Glutamatergic neuron (in vitro differentiated cells): Measurements from ENCODE around the gene TRIM67. TPM values are rescaled to one million over a fixed set of nuclear protein-coding genes. Genes with fewer than 3 reads are reported as not detected.

Source experiments
- DNase-seq: peaks from one replicate; pipeline ENCODE4 v3.0.0; 2022
- H3K27ac Mint-ChIP-seq: one replicate; pipeline ENCODE4 v1.8.0; 2020; ENCODE audit warnings: mild to moderate bottlenecking, mixed read lengths, inconsistent platforms; ENCODE audit not compliant: unreplicated experiment
- H3K27me3 Mint-ChIP-seq: one replicate; pipeline ENCODE4 v1.8.0; 2020; ENCODE audit warnings: mild to moderate bottlenecking, moderate library complexity, mixed read lengths, inconsistent platforms; ENCODE audit not compliant: unreplicated experiment
- H3K36me3 Mint-ChIP-seq: one replicate; pipeline ENCODE4 v1.8.0; 2020; ENCODE audit warnings: mild to moderate bottlenecking, mixed read lengths, inconsistent platforms; ENCODE audit not compliant: unreplicated experiment
- H3K4me1 Mint-ChIP-seq: one replicate; pipeline ENCODE4 v1.8.0; 2020; ENCODE audit warnings: mild to moderate bottlenecking, low read depth, mixed read lengths, inconsistent platforms; ENCODE audit not compliant: unreplicated experiment
- H3K4me3 Mint-ChIP-seq: one replicate; pipeline ENCODE4 v1.8.0; 2020; ENCODE audit warnings: mild to moderate bottlenecking, mixed read lengths, inconsistent platforms; ENCODE audit not compliant: unreplicated experiment
- H3K9me3 Mint-ChIP-seq: one replicate; pipeline ENCODE4 v1.8.0; 2020; ENCODE audit warnings: mild to moderate bottlenecking, moderate library complexity, mixed read lengths, inconsistent platforms; ENCODE audit not compliant: unreplicated experiment
- total RNA-seq: library from RNA; stranded (reverse); fragmentation: NEBNext Ultra II Directional; extraction: Animal tissue kit (Norgen Biotek cat#: 25700); gene quantifications from one replicate; pipeline ENCODE4 v1.2.1, GENCODE V29; 2021; ENCODE audit not compliant: unreplicated experiment
- TF ChIP-seq, protein P1 (sequence below): fragments of 200-600 bp; sonication (generic); IDR thresholded peaks from one replicate; pipeline ENCODE4 v1.5.0; 2021; ENCODE audit not compliant: partially characterized antibody, unreplicated experiment

The TRIM67 gene
- total RNA-seq, 1 donor from 2014 or later: 3.9 TPM

DNA sequence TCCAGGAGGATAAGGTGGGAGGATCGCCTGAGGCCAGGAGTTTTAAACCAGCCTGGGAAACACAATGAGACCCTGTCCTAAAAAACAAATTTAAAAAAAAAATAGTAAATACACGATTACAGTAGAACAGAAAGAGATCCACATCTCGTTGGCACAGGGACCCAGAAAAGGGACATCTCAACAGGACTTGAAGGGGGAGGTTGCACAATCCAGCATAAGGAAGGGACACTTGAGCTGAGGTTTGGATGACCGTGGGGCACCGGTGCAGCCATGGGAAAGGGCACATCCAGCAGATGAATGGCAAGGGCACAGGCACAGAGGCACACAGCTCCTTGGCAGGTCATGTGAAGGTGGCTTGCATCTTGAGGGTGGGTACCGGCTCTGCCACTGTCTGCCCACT is 20.5 kb downstream of the TRIM67 start:
- Mint-ChIP-seq H3K27ac (no peak overlapping the region), H3K27me3 (peaks cover 5% of the 10 kb centered on the region), H3K9me3 (no peaks in the 10 kb centered on the region), H3K4me3 (no peak overlapping the region), H3K4me1 (no peaks in the 10 kb centered on the region), H3K36me3 (no peaks in the 10 kb centered on the region)
- TF ChIP-seq, protein P1, sequence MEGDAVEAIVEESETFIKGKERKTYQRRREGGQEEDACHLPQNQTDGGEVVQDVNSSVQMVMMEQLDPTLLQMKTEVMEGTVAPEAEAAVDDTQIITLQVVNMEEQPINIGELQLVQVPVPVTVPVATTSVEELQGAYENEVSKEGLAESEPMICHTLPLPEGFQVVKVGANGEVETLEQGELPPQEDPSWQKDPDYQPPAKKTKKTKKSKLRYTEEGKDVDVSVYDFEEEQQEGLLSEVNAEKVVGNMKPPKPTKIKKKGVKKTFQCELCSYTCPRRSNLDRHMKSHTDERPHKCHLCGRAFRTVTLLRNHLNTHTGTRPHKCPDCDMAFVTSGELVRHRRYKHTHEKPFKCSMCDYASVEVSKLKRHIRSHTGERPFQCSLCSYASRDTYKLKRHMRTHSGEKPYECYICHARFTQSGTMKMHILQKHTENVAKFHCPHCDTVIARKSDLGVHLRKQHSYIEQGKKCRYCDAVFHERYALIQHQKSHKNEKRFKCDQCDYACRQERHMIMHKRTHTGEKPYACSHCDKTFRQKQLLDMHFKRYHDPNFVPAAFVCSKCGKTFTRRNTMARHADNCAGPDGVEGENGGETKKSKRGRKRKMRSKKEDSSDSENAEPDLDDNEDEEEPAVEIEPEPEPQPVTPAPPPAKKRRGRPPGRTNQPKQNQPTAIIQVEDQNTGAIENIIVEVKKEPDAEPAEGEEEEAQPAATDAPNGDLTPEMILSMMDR: no peak
- no peak for DNase-seq

DNA sequence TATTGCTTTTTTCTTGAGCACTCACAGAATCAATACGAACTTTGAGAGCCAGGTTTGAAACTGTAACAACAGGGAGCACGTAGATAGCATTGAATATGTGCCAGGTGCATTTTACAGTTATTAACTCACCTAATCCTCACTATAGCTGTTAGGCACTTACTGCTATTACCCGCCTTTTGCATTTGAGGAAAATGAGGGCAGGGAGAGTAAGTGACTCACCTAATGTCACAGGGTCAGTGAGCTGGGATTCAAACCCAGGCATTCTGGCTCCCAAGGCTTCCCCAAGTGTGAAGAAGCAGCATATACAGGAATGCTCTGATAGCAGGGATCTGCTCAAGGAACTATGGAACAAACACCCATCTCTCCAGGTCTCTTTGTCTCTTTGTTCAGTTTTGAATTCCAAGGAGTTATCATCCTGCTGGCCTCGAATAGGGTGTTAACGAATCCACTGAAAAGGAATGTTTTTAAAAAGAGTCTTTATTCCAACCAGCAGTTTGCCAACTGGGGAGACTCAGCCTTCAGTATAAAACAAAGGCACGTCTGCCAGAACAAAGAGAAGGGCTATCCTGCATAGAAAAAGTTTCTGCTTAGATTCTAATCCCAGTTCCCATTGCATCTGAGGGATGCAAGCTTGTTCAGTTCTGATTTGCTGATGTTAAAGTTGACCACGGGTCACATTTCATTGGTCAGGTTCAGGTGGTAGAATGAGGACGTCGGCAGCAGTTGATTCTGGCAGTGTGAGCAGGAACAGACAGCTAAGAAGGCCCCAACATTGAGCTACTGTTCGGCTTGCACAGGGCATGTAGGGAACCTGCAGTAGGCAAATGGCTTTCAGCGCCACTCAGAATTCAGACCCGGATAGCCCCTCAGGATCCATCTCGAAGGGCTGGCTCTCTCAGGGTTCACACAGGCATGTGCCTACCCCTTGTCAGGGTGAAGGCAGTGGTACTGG is 22.1 kb downstream of the TRIM67 start:
- no peak overlapping the region for H3K27ac Mint-ChIP-seq
- TF ChIP-seq, protein P1: no peak
- peaks cover 8% of the 10 kb centered on the region for H3K27me3 Mint-ChIP-seq
- no peak overlapping the region for H3K4me3 Mint-ChIP-seq
- DNase-seq: no peak
- no peaks in the 10 kb centered on the region for H3K4me1 Mint-ChIP-seq
- H3K36me3 Mint-ChIP-seq: no peaks in the 10 kb centered on the region
- H3K9me3 Mint-ChIP-seq: no peaks in the 10 kb centered on the region

DNA sequence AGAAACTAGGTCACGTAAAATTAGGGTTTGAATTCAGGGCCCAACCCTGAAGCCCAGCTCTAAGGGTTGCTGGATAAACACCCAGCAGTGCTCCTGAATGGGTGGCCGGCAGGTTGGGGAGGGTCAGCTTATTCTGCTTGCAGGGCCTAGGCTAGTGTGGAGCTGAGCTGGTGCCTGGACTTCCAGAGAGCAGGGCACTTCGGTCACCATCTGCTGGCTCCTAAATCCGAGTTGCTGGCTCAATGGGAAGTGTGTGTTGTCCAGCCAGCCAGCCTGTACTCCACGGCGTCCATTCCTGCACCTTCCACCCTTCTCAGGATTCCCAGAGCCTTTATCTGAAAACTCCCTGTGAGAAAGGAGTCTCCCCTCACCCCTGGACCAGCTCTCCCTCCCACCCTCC is 23.0 kb downstream of the TRIM67 start:
- Mint-ChIP-seq H3K27ac (no peak overlapping the region), H3K27me3 (peaks cover 8% of the 10 kb centered on the region), H3K4me1 (no peaks in the 10 kb centered on the region), H3K9me3 (no peaks in the 10 kb centered on the region), H3K36me3 (no peaks in the 10 kb centered on the region), H3K4me3 (no peak overlapping the region)
- TF ChIP-seq, protein P1: no peak
- no peak for DNase-seq

DNA sequence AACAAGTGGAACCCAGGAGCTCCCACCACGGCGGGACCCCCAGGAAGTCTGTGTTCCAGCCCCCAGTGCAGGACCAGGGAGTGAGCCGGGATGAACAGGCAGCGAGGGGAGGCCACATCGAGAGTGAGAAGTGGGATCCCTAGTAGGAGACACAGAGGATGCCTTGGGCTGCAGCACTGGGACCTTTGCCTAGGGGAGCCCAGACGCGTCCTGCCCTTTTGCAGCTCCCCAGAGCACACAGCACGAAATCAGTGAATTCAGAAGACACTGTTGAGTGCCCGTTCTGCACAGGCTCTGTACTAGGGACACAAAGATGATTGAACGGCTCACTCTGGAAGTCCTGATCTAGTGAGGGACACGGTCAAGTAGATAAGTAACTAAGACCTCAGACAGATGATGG is 23.5 kb downstream of the TRIM67 start:
- H3K27me3 Mint-ChIP-seq: peaks cover 8% of the 10 kb centered on the region
- TF ChIP-seq, protein P1: no peak
- no peaks in the 10 kb centered on the region for H3K36me3 Mint-ChIP-seq

More for the DNA sequence above, 23.5 kb downstream of the TRIM67 start:
- Mint-ChIP-seq H3K4me1 (no peaks in the 10 kb centered on the region), H3K4me3 (no peak overlapping the region), H3K9me3 (no peaks in the 10 kb centered on the region), H3K27ac (no peak overlapping the region)
- no peak for DNase-seq
